Caco-2 (cell line): Measurements from ENCODE around the gene PRXL2B. TPM values are rescaled to one million over a fixed set of nuclear protein-coding genes. Genes with fewer than 3 reads are reported as not detected.

ENCODE experiments used
- BruUV-seq: library from RNA; stranded (reverse); fragments of 400-500 nt; replicated peaks from 2 replicates; lab custom pipeline; 2021; lab: Mats Ljungman, UMichigan
- CTCF ChIA-PET: fragments of 300-600 bp; sonication (Branson Sonifier 250); formaldehyde crosslinking; loops from one replicate; lab custom pipeline; 2022; ENCODE audit warnings: antibody characterized with exemption; lab: Charles Lee
- POLR2A ChIA-PET: fragments of 300-600 bp; sonication (Branson Sonifier 250); formaldehyde crosslinking; loops from one replicate; lab custom pipeline; 2022; ENCODE audit warnings: antibody characterized with exemption; lab: Charles Lee
- DNase-seq, 2 experiments: peaks; one replicate each; pipeline versions ENCODE4 v3.0.0 to v3.0.0-alpha.2; 2020 to 2022
- H3K27me3 ChIP-seq: replicated peaks from 2 replicates; pipeline ENCODE4 v1.6.0; 2011; ENCODE audit warnings: low read length; ENCODE audit not compliant: control insufficient read depth, insufficient read depth
- H3K36me3 ChIP-seq: 2 replicates; pipeline ENCODE4 v1.5.1; 2011; ENCODE audit warnings: low read length; ENCODE audit not compliant: control insufficient read depth, insufficient read depth
- H3K4me1 ChIP-seq: fragments of 250-450 bp; sonication (Bioruptor Pico); 2 replicates; pipeline ENCODE4 v1.5.1; 2020; ENCODE audit warnings: mild to moderate bottlenecking
- H3K4me3 ChIP-seq: 2 replicates; pipeline ENCODE4 v1.5.1; 2011; ENCODE audit warnings: low read depth, mild to moderate bottlenecking, control low read depth, low read length
- H3K9me3 ChIP-seq: fragments of 250-450 bp; sonication (Bioruptor Pico); 2 replicates; pipeline ENCODE4 v1.5.1; 2020; ENCODE audit warnings: mild to moderate bottlenecking, moderate library complexity
- H3K27ac Mint-ChIP-seq: one replicate; pipeline ENCODE4 v1.8.0; 2022; ENCODE audit warnings: mixed read lengths; ENCODE audit not compliant: unreplicated experiment
- H3K27me3 Mint-ChIP-seq: one replicate; pipeline ENCODE4 v1.8.0; 2022; ENCODE audit warnings: mixed read lengths; ENCODE audit not compliant: insufficient read depth, unreplicated experiment
- H3K36me3 Mint-ChIP-seq: one replicate; pipeline ENCODE4 v1.8.0; 2022; ENCODE audit warnings: mild to moderate bottlenecking, mixed read lengths; ENCODE audit not compliant: insufficient read depth, unreplicated experiment
- H3K4me1 Mint-ChIP-seq: one replicate; pipeline ENCODE4 v1.8.0; 2022; ENCODE audit warnings: low read depth, mixed read lengths; ENCODE audit not compliant: unreplicated experiment
- H3K4me3 Mint-ChIP-seq: one replicate; pipeline ENCODE4 v1.8.0; 2022; ENCODE audit warnings: mild to moderate bottlenecking, moderate library complexity, mixed read lengths; ENCODE audit not compliant: unreplicated experiment
- H3K9me3 Mint-ChIP-seq: one replicate; pipeline ENCODE4 v1.8.0; 2022; ENCODE audit warnings: mixed read lengths; ENCODE audit not compliant: unreplicated experiment
- CTCF ChIP-seq, 2 experiments: fragments of 200-600 bp in 1 of 2; IDR thresholded peaks; 1 replicate in 1 of 2; 2 replicates in 1 of 2; pipeline versions ENCODE4 v1.5.1 to v1.8.0; 2011 to 2022; ENCODE audit warnings: antibody characterized with exemption in 1 of 2, control low read depth in 1 of 2, inconsistent platforms in 1 of 2, low read depth in 1 of 2, low read length in 1 of 2, mild to moderate bottlenecking in 1 of 2, moderate library complexity in 1 of 2; ENCODE audit not compliant: insufficient read depth in 1 of 2, severe bottlenecking in 1 of 2, unreplicated experiment in 1 of 2
- intact Hi-C: fragments of 100-400 bp; cut with micrococcal nuclease; formaldehyde crosslinking; loops from one replicate; pipeline ENCODE4 v1.10.0; 2022; ENCODE audit not compliant: unreplicated experiment
- total RNA-seq: library from RNA; stranded (reverse); gene quantifications from 2 replicates; pipeline ENCODE4 v1.2.3, GENCODE V29; 2022

The PRXL2B gene
- total RNA-seq, 1 experiment from 2014 or later = 16.2 TPM

- H3K27me3 Mint-ChIP-seq = no peaks in the 10 kb centered on the region
- H3K27ac Mint-ChIP-seq = no peak overlapping the region
- H3K4me3 Mint-ChIP-seq = no peak overlapping the region
- Histone ChIP-seq H3K9me3 (no peaks in the 10 kb centered on the region), H3K4me1 (peaks cover 6% of the 10 kb centered on the region; the same call in 1 of the 2 replicates), H3K4me3 (no peak overlapping the region), H3K27me3 (no peaks in the 10 kb centered on the region), H3K36me3 (no peaks in the 10 kb centered on the region)
- POLR2A ChIA-PET = no interaction called here
- H3K36me3 Mint-ChIP-seq = peaks cover 5% of the 10 kb centered on the region
- H3K4me1 Mint-ChIP-seq = no peaks in the 10 kb centered on the region
- DNase-seq = peak in 1 of 2 experiments; percentile 31
- no peaks in the 10 kb centered on the region for H3K9me3 Mint-ChIP-seq
- no TSS peak for BruUV-seq
- no peak for TF ChIP-seq CTCF (IDR thresholded peaks at IDR 0.05; ENCODE audit: insufficient read depth in 1 of 2, low read depth in 1 of 2, low read length in 1 of 2, severe bottlenecking in 1 of 2, unreplicated experiment in 1 of 2)
- intact Hi-C loops = loop anchor here (5.0 kb wide), 1 partner anchor 62 kb away; the partner anchor contains the start of gene PANK4
- CTCF ChIA-PET = no interaction called here
Observed at GRCh38 chr1:2589431-2590232, 3.1 kb downstream of the PRXL2B start.

GRCh38 chr1:2590233-2591141, 3.9 kb downstream of the PRXL2B start:
- TF ChIP-seq CTCF (IDR thresholded peaks at IDR 0.05; ENCODE audit: insufficient read depth in 1 of 2, low read depth in 1 of 2, low read length in 1 of 2, severe bottlenecking in 1 of 2, unreplicated experiment in 1 of 2) = no peak
- ChIA-PET POLR2A (no interaction called here), CTCF (no interaction called here)
- peak in 1 of 2 experiments; percentile 13 for DNase-seq
- H3K4me1 ChIP-seq = no peaks in the 10 kb centered on the region; the same call in 1 of the 2 replicates
- no peak overlapping the region for H3K4me3 Mint-ChIP-seq
- intact Hi-C loops = no loop called here
- no peaks in the 10 kb centered on the region for H3K9me3 ChIP-seq
- no peak overlapping the region for H3K4me3 ChIP-seq
- peaks cover 5% of the 10 kb centered on the region for H3K36me3 Mint-ChIP-seq
- no peaks in the 10 kb centered on the region for H3K4me1 Mint-ChIP-seq
- H3K27me3 Mint-ChIP-seq = no peaks in the 10 kb centered on the region
- H3K9me3 Mint-ChIP-seq = no peaks in the 10 kb centered on the region
- no peaks in the 10 kb centered on the region for H3K36me3 ChIP-seq
- H3K27me3 ChIP-seq = no peaks in the 10 kb centered on the region
- no peak overlapping the region for H3K27ac Mint-ChIP-seq
- BruUV-seq = no TSS peak

- no peaks in the 10 kb centered on the region for H3K4me1 Mint-ChIP-seq
- H3K36me3 Mint-ChIP-seq = peaks cover 3% of the 10 kb centered on the region
- H3K4me3 ChIP-seq = no peak overlapping the region
- no peaks in the 10 kb centered on the region for H3K36me3 ChIP-seq
- H3K4me1 ChIP-seq = no peaks in the 10 kb centered on the region
- BruUV-seq = no TSS peak
- ChIA-PET CTCF (no interaction called here), POLR2A (no interaction called here)
- TF ChIP-seq CTCF (IDR thresholded peaks at IDR 0.05; ENCODE audit: insufficient read depth in 1 of 2, low read depth in 1 of 2, low read length in 1 of 2, severe bottlenecking in 1 of 2, unreplicated experiment in 1 of 2) = no peak
- no peaks in the 10 kb centered on the region for H3K27me3 ChIP-seq
- no peak for DNase-seq
- H3K27me3 Mint-ChIP-seq = no peaks in the 10 kb centered on the region
- H3K9me3 ChIP-seq = no peaks in the 10 kb centered on the region
- H3K4me3 Mint-ChIP-seq = no peak overlapping the region
- H3K9me3 Mint-ChIP-seq = no peaks in the 10 kb centered on the region
- intact Hi-C loops = no loop called here
- no peak overlapping the region for H3K27ac Mint-ChIP-seq
Observed at GRCh38 chr1:2591233-2591580, 4.6 kb downstream of the PRXL2B start.
